HUES64 (cell line): ENCODE measurements around the gene MAPK8IP3.

Experiments
- H3K27ac ChIP-seq: 2 replicates; pipeline ENCODE4 v1.7.0; 2013; ENCODE audit warnings: low read depth, low read length, inconsistent platforms
- H3K27me3 ChIP-seq: 2 replicates; pipeline ENCODE4 v1.6.1; 2013; ENCODE audit warnings: mild to moderate bottlenecking, low read length; ENCODE audit not compliant: insufficient read depth
- H3K36me3 ChIP-seq: 2 replicates; pipeline ENCODE4 v1.6.1; 2013; ENCODE audit warnings: mild to moderate bottlenecking, low read length; ENCODE audit not compliant: insufficient read depth
- H3K4me1 ChIP-seq: 2 replicates; pipeline ENCODE4 v1.6.1; 2013; ENCODE audit warnings: mild to moderate bottlenecking, low read length, moderate library complexity; ENCODE audit not compliant: insufficient read depth
- H3K4me3 ChIP-seq: 2 replicates; pipeline ENCODE4 v1.5.1; 2013; ENCODE audit warnings: mild to moderate bottlenecking, low read length, moderate library complexity
- H3K9ac ChIP-seq: 2 replicates; pipeline ENCODE4 v1.6.1; 2013; ENCODE audit warnings: mild to moderate bottlenecking, low read depth, low read length
- H3K9me3 ChIP-seq: 2 replicates; pipeline ENCODE4 v1.6.1; 2013; ENCODE audit warnings: low read depth, low read length; ENCODE audit not compliant: insufficient read depth
- WGBS: fragments of 150-250, 120-280 bp; methylation state at CpG from one replicate; pipeline ENCODE4 v1.1.7; 2013; ENCODE audit warnings: missing lambda C conversion rate; 5-methylcytosine and 5-hydroxymethylcytosine counted together

The MAPK8IP3 gene

GRCh38 chr16:1668612-1669319 lies 37.2 kb upstream of the MAPK8IP3 start:
- no peak overlapping the region for H3K27ac ChIP-seq
- peaks cover 93% of the 10 kb centered on the region for H3K36me3 ChIP-seq
- no peak overlapping the region for H3K9ac ChIP-seq
- H3K27me3 ChIP-seq, result no peaks in the 10 kb centered on the region
- H3K4me3 ChIP-seq, result no peak overlapping the region
- H3K4me1 ChIP-seq, result no peaks in the 10 kb centered on the region
- WGBS, result 96% methylated on average over 22 of the region's 23 CpGs
- no peaks in the 10 kb centered on the region for H3K9me3 ChIP-seq

DNA sequence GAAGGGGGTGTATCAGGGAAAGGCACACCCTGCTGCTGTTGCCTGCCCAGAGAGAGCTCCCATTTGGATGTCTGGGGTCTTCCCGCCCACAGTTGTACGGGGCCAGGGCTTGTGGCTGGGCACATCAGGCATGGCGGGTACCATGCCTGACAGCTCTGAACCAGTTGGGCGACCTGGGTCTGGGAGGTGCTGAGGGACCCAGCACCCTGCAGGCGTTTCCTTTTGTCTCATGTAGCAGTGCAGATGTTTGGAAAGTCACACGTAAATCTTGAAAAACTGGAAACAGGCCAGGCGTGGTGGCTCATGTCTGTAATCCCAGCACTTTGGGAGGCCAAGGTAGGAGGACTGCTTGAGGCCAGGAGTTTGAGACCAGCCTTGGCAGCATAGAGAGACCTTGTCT lies 36.3 kb upstream of the MAPK8IP3 start:
- no peaks in the 10 kb centered on the region for H3K9me3 ChIP-seq
- no peak overlapping the region for H3K4me3 ChIP-seq
- H3K27me3 ChIP-seq, result no peaks in the 10 kb centered on the region
- no peaks in the 10 kb centered on the region for H3K4me1 ChIP-seq
- H3K36me3 ChIP-seq, result peaks cover 95% of the 10 kb centered on the region
- H3K27ac ChIP-seq, result no peak overlapping the region
- no peak overlapping the region for H3K9ac ChIP-seq
- whole genome bisulfite sequencing, result 91% methylated on average over 7 of the region's 7 CpGs

GRCh38 chr16:1670371-1670770 lies 35.6 kb upstream of the MAPK8IP3 start:
- H3K36me3 ChIP-seq, result peaks cover 95% of the 10 kb centered on the region
- H3K9me3 ChIP-seq, result no peaks in the 10 kb centered on the region
- no peaks in the 10 kb centered on the region for H3K27me3 ChIP-seq
- H3K4me3 ChIP-seq, result no peak overlapping the region
- no peak overlapping the region for H3K9ac ChIP-seq
- WGBS, result 96% methylated on average over 19 of the region's 19 CpGs
- H3K4me1 ChIP-seq, result no peaks in the 10 kb centered on the region
- no peak overlapping the region for H3K27ac ChIP-seq

GRCh38 chr16:1670866-1671265 lies 35.1 kb upstream of the MAPK8IP3 start:
- Histone ChIP-seq H3K36me3 (peaks cover 97% of the 10 kb centered on the region), H3K27ac (no peak overlapping the region), H3K4me3 (no peak overlapping the region), H3K9me3 (no peaks in the 10 kb centered on the region), H3K4me1 (no peaks in the 10 kb centered on the region), H3K27me3 (no peaks in the 10 kb centered on the region), H3K9ac (no peak overlapping the region)
- WGBS, result 92% methylated on average over 7 of the region's 7 CpGs

DNA sequence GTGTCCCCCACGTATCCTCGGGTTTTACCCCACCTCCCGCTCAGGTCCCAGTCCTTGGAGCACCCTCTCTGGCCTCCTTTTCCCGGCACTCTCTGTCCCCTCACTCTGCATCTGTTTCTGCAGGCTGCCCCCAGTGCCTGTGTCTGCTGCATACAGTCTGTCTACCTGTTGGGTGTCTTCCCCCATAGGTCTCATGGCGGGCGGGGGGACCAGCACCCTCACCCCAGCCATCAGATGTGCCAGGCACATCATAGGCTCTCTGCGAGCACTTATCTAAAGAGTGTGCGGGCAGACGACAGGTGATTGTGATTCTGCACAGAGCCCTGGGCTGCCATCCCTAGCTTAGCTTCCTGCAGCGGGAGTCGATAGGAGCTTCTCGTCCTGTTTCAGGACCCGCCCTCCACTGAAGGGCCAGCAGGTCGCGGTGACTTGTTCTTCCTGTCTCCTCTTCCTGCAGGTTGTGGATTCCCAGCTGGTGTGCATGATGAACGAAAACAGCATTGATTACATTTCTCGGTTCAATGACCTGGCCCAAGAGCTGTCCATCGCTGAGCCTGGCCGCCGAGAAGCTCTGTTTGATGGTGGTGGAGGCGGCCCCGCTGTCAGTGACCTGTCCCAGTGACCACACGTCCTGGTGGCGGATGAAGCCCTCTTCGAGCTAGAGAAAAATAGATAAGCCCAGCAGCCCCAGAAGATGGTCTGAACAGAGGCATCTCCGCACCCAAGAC lies 32.4 kb upstream of the MAPK8IP3 start:
- Histone ChIP-seq H3K36me3 (peaks cover 76% of the 10 kb centered on the region), H3K4me3 (no peak overlapping the region), H3K27me3 (no peaks in the 10 kb centered on the region), H3K4me1 (peaks cover 4% of the 10 kb centered on the region; the same call in 1 of the 2 replicates), H3K9me3 (no peaks in the 10 kb centered on the region), H3K9ac (no peak overlapping the region), H3K27ac (no peak overlapping the region)
- 95% methylated on average over 26 of the region's 26 CpGs for WGBS

DNA sequence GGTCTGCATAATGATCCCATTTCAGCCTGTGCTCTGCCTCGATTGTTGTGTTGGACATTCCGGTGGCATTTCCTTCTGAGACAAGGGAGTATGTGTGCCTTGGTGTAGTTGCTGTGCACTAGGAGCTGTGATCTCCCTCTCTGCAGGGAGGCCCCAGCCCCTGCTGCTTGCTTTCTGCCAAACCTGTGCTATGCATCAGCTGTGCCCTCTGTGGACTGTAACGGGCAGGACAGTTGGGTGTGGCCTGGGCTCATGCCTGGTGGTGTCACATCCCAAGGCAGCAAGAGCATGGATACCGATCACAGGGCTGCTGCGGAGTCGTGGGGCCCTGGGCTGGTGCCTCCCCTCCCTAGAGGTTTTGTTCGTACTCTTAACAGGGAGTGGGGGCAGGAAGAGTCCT lies 31.7 kb upstream of the MAPK8IP3 start:
- H3K36me3 ChIP-seq, result peaks cover 69% of the 10 kb centered on the region
- no peaks in the 10 kb centered on the region for H3K9me3 ChIP-seq
- no peaks in the 10 kb centered on the region for H3K27me3 ChIP-seq
- peaks cover 4% of the 10 kb centered on the region; the same call in 1 of the 2 replicates for H3K4me1 ChIP-seq
- no peak overlapping the region for H3K27ac ChIP-seq
- WGBS, result 94% methylated on average over 7 of the region's 7 CpGs
- no peak overlapping the region for H3K9ac ChIP-seq
- no peak overlapping the region for H3K4me3 ChIP-seq

GRCh38 chr16:1674751-1675664 lies 31.0 kb upstream of the MAPK8IP3 start:
- Histone ChIP-seq H3K27ac (no peak overlapping the region), H3K4me3 (no peak overlapping the region), H3K9ac (no peak overlapping the region), H3K27me3 (no peaks in the 10 kb centered on the region), H3K36me3 (peaks cover 62% of the 10 kb centered on the region), H3K9me3 (no peaks in the 10 kb centered on the region), H3K4me1 (peaks cover 9% of the 10 kb centered on the region)
- WGBS, result 92% methylated on average over 18 of the region's 19 CpGs

DNA sequence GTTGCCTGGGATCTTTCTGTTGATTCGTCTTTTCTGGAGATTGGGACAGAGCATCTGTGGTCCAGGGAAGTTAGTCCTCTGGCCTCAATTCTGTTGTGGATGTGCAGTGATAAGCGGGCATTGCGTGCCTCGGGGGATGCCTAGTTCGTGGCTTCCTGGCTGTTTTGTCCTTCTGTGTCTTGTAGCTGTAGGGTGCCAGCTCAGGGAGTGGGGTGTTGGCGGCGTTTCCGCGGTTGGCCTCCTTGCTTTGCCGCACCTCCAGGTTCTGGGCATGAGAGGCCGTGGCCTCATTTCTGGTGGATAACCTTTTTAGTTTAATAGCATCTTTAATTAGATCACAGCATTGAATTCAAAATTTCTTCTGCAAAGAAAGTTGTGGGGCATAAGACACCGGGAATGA lies 29.3 kb upstream of the MAPK8IP3 start:
- Histone ChIP-seq H3K4me3 (no peak overlapping the region), H3K9me3 (no peaks in the 10 kb centered on the region), H3K36me3 (peaks cover 51% of the 10 kb centered on the region), H3K9ac (no peak overlapping the region), H3K27ac (no peak overlapping the region), H3K4me1 (peaks cover 21% of the 10 kb centered on the region), H3K27me3 (no peaks in the 10 kb centered on the region)
- WGBS, result 91% methylated on average over 11 of the region's 12 CpGs

DNA sequence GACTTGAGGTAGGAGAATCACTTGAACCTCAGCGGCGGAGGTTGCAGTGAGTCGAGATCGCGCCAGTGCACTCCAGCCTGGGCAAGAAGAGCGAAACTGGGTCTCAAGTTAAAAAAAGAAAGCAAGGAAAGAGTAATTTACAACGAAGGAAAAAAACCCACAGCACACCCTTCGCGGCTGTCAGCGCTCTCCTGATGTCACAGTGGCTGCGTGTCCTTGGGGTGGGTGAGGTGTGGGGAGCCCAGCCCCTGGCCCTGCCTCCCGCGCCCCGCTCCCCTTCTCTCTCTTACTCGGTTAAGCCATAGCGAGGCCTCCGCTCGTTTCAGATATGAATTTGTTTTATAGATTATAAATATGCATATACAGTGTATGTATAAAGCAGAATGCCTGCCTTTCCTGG lies 28.7 kb upstream of the MAPK8IP3 start:
- H3K4me3 ChIP-seq, result peak overlapping the region; percentile 97
- H3K27ac ChIP-seq, result no peak overlapping the region
- no peaks in the 10 kb centered on the region for H3K27me3 ChIP-seq
- H3K9ac ChIP-seq, result peak overlapping the region; percentile 10
- WGBS, result 85% methylated on average over 11 of the region's 18 CpGs
- peaks cover 44% of the 10 kb centered on the region for H3K36me3 ChIP-seq
- H3K4me1 ChIP-seq, result peaks cover 21% of the 10 kb centered on the region
- no peaks in the 10 kb centered on the region for H3K9me3 ChIP-seq

GRCh38 chr16:1677942-1678499 lies 28.0 kb upstream of the MAPK8IP3 start, which contains the start of gene JPT2:
Gene JPT2 (plus strand): TSS chr16:1678279. CDS start chr16:1678313, 34 bp downstream.
- WGBS, result under 1% methylated on average over 79 of the region's 79 CpGs

More at GRCh38 chr16:1677942-1678499, 28.0 kb upstream of the MAPK8IP3 start, which contains the start of gene JPT2:
- peaks cover 40% of the 10 kb centered on the region for H3K36me3 ChIP-seq
- H3K27me3 ChIP-seq, result no peaks in the 10 kb centered on the region
- H3K27ac ChIP-seq, result peak within 1 kb of the TSS; percentile 77
- no peaks in the 10 kb centered on the region for H3K9me3 ChIP-seq
- peak within 1 kb of the TSS; percentile 97 for H3K4me3 ChIP-seq
- peak within 1 kb of the TSS; percentile 97 for H3K9ac ChIP-seq
- H3K4me1 ChIP-seq, result peaks cover 21% of the 10 kb centered on the region
